GM18951 (cell line): ENCODE measurements around the gene KRT14.
"Not testable (repeated sequence)": the region's sequence is repeated elsewhere in the genome, so short reads cannot be mapped to it uniquely, and the experiment has no call there.

Experiments used
- POLR2A ChIP-seq: IDR thresholded peaks from 4 replicates; pipeline ENCODE4 v1.6.1; 2011; ENCODE audit warnings: mild to moderate bottlenecking; ENCODE audit not compliant: insufficient read length, insufficient read depth; ENCODE audit errors: extremely low read depth
- in situ Hi-C: fragments of 300-500 bp; cut with MboI; formaldehyde crosslinking; loops from one replicate; pipeline ENCODE4 v1.12.0; 2022; ENCODE audit warnings: low sequenced_read_pairs, mixed read lengths, inconsistent platforms; ENCODE audit not compliant: unreplicated experiment

Gene KRT14

GRCh38 chr17:41581366-41582060, 5.2 kb downstream of the KRT14 start:
- TF ChIP-seq POLR2A = no peak
- in situ Hi-C loops = no loop called here

GRCh38 chr17:41580687-41581365, 5.9 kb downstream of the KRT14 start:
- in situ Hi-C loops = no loop called here
- no peak for TF ChIP-seq POLR2A

DNA sequence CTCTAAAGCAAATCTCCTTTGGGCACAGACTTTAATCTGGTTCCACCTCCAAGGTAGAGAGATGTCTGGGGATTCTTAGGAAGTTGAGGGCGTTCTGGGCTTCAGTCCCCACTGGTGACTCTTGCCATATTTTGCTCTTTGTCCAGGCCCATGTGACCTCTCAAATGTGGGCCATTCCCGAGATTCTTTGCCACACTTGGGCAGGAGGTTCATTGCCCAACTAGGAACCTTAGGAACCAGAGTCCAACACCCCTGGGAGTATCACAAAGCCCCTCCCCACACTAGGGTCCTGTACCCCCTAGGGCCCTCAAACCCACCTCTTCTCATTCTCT, 6.5 kb downstream of the KRT14 start:
- no peak for TF ChIP-seq POLR2A
- in situ Hi-C loops = no loop called here

DNA sequence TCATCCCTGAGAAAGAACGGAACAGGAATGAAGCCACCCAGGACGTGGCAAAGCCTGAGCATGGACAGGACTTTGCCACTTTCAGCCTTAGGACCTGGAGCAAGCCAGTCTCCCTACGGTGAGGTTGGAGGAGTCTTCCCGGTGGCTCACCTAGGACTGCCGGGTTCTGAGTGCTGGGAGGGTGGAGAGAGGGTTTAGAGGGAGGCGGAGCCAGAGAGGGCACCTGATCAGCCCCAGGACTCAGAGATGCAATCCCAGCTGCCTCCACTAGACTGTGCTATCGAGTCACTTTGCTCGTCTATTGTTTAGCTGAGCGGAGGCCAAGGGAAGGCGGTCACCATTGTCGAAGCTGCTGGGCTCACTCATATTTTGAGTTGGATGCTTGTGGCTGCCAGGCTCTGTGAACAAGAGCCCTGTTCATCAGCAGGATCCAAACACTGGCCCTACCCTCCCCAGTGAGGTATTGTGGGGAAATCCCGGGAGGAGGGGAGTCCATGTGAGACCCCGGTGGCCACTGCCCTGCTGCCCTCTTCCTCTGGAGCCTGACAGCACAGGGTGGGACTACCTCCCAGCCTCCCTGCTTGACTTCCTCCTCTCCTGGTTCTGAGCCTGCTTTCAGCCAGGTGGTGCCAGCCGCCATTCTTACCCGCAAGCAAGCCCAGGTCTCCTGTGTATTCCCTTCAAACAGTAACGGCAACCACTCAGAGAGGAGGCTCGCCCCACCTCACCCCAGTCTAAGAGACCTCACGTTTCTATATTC, 7.0 kb downstream of the KRT14 start:
- TF ChIP-seq POLR2A = no peak

GRCh38 chr17:41578971-41579370, 7.7 kb downstream of the KRT14 start:
- in situ Hi-C loops = no loop called here
- TF ChIP-seq POLR2A = no peak

More for the DNA sequence above, 7.0 kb downstream of the KRT14 start:
- in situ Hi-C loops = no loop called here

DNA sequence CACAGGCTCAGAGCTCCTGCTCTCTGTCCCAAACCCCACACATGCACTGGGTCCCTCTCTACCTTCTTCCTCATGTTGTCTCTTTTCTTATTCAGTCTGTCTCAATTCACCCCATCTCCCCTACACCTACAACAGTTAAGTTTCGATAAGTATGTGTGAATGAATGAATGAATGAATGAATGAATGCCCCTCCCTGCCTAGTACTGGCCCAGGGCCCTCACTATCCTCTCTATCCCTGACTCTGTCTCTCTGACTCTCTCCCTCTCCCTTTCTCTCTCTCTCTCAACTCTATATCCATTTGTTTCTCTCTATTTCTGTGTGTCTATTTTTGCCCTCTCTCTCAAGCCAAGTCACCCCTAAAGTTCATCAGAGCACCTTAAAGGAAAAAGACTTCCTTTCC, 8.2 kb downstream of the KRT14 start:
- in situ Hi-C loops = no loop called here
- TF ChIP-seq POLR2A = no peak

DNA sequence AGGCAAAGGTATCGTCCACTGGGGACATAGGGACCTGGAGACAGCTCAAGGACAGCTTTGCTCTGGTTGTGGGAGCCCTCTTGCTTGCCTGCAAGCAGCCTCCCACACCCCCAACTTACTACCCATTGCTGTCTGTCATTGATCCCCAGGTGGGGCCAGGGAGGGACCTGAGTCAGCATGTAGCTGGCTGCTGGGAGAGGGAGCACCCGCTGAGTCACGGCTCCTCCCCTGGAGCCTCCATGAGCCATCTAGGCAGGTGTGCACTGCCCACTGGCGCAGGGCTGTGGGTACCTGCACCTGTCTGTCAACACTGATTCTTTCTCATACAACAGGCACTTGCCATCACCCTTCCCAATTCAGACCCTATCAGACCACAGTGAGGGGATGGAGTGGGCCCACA, 10.0 kb downstream of the KRT14 start:
- in situ Hi-C loops = not testable (repeated sequence)

DNA sequence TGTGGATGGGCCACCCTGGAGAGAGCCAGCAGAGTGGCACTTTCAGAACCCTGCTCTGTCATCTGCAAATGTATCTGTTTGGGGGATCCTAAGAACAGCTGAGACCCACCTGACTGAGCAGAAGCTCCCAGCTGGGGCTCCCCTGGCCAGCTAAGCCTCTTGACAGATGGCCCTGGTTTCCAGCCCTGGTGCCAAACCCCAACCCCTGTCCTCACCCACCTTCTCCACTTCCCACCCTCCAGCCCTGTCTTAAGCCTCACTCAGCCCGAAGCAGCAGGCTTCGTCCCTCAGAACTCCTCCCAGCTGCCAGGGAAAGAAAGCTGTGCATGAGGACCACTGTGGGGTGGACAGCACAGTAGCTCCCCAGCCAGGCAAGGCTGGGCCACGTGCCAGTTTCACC, 11.4 kb downstream of the KRT14 start:
- no peak for TF ChIP-seq POLR2A
- in situ Hi-C loops = no loop called here

GRCh38 chr17:41571561-41572434, 14.9 kb downstream of the KRT14 start, which contains the start of gene KRT9:
KRT9 (minus strand) TSS chr17:41572059; CDS start chr17:41571992, 67 bp downstream.
- in situ Hi-C loops = no loop called here
- TF ChIP-seq POLR2A = no peak

GRCh38 chr17:41567317-41567716, 19.4 kb downstream of the KRT14 start:
- no peak for TF ChIP-seq POLR2A
- in situ Hi-C loops = no loop called here

DNA sequence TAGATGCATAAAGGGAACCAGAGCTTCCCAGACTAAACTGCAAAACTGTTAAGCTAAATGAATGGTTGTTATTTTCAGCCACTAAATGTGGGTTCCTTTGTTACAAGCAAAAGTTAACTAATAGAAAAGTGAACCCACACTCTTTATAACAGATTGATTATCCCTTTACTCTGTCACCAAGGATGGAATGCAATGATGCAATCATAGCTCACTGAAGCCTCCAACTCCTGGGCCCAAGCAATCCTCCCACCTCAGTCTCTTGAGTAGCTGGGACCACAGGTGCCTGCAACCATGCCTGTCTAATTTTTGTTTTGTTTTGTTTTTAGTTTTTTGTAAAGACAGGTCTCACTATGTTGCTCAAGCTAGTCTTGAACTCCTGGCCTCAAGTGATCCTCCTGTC, 21.4 kb downstream of the KRT14 start:
- no peak for TF ChIP-seq POLR2A
- in situ Hi-C loops = no loop called here

DNA sequence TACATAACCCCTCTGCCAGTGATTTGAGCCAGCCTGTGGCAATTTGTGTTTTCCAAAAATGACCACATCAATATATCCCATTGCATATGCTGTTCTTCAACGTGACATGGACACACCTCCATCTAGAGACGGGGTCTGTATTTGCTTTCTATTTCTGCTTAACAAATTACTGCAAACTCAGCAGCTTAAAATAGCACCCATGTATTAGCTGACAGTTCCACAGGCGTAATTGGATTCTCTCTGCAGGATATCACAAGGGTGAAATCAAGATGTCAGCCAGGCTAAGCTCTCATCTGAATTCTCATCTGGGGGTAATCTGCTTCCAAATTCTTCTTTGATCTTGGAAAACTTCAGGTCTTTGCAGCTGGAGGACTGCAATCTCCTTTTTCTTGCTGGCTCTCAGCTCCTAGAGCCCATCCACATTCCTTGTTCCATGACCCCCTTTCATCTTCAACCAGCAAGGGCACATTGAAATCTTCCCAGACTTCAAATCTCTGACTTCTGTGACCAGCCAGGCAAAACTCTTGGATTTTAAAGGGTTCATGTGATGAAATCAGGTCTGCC, 23.0 kb downstream of the KRT14 start:
- no peak for TF ChIP-seq POLR2A
- in situ Hi-C loops = no loop called here

DNA sequence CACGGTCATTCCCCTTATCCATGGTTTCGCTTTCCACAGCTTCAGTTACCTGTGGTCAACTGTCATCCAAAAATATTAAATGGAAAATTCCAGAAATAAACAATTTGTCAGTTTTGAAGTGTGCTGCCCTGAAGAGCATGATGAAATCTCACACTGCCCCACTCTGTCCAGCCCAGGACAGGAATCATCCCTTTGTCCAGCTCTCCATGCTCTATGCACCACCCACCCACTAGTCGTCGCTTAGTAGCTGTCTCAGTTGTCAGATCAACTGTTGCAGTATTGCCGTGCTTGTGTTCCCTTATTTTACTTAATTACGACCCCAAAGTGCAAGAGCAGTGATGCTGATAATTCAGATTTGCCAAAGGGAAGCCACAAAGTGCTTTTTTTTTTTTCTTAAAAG, 25.1 kb downstream of the KRT14 start:
- in situ Hi-C loops = no loop called here
- no peak for TF ChIP-seq POLR2A
